HG03342 (cell line): ENCODE data around the gene KCNH1.
"Not testable (repeated sequence)": the region's sequence is repeated elsewhere in the genome, so short reads cannot be mapped to it uniquely, and the experiment has no call there.

Source experiments
- ATAC-seq: cut with Tn5 transposase; IDR thresholded peaks from one replicate; pipeline ENCODE4 v1.9.1; 2021; ENCODE audit warnings: mild to moderate bottlenecking, moderate library complexity; ENCODE audit not compliant: unreplicated experiment

Gene KCNH1

DNA sequence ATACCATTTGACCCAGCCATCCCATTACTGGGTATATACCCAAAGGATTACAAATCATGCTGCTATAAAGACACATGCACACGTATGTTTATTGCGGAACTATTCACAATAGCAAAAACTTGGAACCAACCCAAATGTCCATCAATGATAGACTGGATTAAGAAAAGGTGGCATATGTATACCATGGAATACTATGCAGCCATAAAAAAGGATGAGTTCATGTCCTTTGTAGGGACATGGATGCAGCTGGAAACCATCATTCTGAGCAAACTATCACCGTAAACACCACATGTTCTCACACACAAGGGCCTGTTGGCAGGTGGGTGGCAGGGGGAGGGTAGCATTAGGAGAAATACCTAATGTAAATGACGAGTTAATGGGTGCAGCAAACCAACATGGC lies 472.4 kb downstream of the KCNH1 start:
- not testable (repeated sequence) for ATAC-seq

DNA sequence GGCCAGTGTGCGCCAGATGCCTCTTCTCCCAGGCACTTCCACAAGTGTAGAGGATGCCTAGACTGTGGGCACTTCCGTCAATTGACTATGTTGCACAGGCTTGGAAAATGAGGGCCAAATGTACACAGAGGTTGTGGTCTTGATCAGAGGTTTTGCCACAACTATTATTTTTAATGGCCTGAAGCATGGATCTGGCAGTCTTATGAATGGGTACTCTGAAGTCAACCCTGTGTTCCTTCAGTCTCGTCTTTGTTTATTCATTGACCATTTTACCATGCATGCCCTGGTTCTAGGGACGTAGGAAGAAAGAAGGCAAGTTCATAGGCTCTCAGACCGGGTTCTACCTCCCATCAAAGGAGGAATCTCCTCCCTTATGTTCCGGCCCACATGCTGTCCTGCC lies 476.1 kb downstream of the KCNH1 start:
- ATAC-seq: no peak

DNA sequence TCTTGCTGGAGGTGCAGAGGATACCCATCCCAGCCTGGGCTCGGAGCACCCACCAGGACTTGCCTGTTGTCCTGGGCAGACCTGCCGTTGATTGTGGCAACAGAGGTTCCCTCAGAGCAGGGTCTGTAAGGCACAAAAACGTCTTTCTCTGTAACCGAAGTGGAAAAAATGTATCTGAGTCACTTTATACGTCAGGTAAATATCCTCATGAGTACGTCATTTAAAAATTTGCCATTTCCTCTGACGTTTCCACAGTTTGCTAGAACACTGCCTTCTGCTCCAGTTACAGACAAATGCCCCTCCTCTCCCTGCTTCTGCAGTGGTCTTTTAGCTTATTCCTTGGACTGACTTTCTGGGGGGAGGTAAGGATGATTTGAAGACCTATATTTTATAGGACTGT lies 478.4 kb downstream of the KCNH1 start:
- ATAC-seq: no peak

DNA sequence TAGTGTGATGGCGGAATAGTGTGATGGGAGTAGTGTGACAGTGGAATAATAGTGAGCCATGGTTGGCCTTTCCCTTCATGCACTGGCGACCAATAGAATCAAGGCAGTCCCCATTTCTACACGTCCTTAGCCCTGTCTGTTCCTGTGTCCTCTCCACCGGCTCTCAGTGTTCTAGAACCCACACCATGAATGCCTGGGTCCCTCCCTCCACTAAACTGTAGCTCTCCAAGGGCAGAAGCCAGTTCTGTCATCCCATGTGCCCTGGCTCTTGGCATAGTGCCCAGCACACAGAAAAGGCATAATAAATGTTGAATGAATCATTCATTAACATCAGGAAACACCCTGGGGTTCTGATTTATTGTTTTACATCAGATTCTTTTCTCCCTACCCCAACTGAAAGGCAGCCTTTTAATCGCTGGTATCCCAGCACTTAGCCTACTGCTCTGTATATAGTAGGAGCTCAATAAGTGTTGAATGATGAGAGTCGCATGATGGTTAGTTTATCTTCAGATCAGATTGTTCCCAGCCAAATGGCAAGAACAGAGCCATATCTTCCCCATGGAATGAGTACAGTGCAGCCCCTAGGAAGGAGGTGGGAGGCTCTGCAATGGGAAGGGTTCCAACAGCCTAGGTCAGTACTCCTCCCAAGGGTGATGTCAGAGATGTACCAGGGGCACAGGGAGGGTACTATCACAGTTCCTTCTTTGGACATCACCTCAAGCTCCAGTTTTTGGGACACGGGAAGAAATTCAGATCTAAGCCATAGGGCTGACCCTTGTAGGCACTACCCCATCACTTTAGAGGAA lies 479.6 kb downstream of the KCNH1 start:
- ATAC-seq: no peak

DNA sequence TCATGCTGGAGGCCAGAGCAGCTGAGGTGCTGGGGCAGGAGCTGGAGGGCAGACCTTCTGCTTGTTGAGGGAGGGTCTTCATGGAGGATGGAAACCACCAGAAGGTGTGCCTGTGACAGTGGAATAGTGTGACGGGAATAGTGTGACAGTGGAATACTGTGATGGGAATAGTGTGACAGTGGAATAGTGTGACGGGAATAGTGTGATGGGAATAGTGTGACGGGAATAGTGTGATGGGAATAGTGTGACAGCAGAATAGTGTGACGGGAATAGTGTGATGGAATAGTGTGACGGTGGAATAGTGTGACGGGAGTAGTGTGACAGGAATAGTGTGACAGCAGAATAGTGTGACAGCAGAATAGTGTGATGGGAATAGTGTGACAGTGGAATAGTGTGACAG lies 480.2 kb downstream of the KCNH1 start:
- no peak for ATAC-seq

DNA sequence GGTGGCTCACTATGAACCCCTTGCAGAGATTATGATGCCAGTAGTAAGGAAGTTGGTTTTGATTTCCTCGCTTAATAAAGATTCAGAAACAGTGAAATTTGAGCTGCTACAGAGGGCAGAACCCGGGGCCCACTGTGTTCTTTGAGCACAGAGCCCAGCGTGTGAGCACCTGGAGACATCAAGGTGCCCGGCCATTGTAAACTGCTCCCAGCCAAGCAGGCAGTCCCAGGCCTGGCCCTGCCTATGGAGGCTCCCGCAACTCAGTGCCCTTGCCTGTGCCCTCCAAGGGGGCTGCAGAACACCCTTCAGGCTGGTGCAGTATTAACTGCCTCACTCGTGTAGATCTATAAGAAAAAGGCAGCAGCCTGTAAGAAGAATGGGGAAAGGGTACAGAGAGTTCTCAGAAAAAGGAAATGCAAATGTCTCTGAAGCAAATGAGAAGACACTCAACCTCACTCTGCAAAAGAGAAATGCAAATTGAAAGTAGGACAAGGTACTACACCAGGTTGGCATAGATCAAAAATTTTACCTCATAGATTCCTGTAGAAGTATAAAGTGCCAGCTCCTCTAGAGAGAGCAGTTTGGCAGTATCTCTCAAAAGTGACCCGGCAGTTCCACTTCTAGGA lies 481.5 kb downstream of the KCNH1 start:
- ATAC-seq: no peak

DNA sequence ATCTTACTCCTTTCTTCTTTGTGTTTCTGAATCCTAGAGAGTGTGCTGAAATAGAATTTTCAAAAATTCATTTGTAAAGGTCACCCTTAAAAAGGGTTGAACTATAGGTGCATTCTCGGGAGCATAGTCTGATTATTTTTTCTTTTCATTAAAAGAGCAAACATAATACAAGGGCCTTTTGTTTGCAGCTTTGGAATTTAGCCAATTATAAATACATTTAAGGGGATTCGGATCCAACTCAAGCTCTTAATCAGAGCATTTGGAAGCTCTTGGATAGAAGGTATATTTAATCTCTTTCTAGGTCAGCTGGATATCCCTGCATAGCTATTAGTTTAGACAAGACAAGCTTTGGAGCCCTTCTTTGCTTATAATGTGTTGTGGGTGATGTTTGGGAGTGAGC lies 483.5 kb downstream of the KCNH1 start:
- no peak for ATAC-seq

DNA sequence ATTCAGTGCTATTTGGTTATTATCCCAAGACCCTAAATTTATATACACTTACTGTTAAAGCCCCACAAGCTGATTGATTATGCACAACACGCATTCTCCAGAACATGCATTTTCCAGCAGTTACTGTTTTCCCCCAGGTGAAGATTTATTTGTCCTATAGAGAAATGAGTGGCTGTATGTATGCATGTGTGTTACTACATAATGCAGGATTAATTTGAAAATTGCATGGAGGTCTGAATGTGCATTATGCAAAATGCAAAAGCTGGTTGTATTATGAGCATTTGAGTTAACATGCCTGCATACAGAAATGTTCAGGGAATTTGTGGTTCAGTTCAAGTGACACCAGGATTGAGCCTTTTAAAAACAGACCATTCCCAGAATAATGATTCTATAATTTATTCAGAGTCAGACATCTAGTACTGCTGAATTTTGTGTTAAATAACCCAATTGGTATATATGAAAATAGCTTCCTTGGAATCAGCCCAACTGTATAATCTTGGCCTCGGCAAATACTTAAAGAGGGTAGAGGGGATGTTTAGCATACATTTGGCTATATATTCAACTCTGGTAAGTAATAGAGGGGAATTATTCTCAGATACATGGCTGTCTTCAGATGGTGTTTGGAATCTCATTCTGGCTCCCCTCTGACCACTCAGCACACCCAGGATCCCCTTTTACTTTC lies 485.2 kb downstream of the KCNH1 start:
- ATAC-seq: no peak

DNA sequence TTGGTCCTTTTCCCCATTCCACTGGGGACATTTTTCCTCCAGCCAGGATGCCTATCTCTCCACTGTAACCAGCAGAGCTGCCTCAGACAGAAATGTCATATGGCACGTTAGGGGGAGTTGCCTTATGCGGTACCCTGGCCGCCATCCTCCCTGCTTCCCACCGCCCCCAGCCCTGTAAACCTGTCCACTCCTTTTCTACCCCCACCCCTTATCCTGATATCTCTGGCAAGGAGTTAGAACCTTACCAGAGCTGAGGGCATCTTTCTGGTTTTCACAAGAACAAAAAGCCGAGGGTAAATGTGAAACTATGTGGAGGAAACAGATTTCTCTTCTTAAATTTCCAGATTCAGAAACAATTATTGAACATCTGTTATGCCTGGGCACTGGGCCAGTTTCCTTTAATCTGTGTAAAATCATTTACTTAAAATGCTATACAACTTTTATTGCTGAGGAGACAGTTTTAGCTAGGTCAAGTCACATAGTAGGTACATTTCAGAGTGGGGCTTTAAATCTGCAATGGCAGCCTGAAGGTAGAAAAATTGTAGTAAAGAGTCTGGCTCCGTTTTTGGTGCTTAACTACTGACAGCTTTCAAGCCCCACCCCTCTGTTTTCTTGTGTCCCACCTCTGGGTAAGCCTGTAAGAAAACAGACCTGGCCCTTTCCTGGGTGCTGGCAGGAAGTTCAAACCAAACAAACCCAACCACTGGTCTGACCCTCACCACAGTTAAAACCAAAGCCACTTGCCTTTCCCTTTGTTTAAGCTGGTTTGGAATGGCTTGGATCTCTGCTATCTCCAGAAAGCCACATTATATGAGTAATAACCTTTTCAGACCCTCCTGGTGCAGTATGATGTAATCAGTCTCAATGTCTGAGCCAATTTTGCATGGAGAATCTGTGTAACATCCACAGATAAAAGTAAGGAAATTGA lies 486.3 kb downstream of the KCNH1 start:
- no peak for ATAC-seq

DNA sequence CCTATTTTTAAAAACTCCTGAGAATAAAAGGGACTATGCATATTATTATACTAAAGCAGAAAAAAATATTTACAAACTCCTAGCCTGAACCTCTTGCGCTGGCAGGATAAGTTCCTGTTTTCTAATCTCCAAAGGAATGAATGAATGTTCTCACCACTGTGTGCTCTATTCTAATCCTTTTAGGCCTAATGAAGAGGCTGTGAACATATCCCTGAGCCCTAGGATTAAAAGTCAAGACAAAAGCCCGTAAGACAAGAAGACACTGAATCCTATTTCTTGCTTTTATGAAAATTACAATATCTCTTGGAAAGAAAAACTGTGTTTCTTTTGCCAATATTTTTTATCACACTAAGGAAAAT lies 487.7 kb downstream of the KCNH1 start:
- ATAC-seq: no peak

DNA sequence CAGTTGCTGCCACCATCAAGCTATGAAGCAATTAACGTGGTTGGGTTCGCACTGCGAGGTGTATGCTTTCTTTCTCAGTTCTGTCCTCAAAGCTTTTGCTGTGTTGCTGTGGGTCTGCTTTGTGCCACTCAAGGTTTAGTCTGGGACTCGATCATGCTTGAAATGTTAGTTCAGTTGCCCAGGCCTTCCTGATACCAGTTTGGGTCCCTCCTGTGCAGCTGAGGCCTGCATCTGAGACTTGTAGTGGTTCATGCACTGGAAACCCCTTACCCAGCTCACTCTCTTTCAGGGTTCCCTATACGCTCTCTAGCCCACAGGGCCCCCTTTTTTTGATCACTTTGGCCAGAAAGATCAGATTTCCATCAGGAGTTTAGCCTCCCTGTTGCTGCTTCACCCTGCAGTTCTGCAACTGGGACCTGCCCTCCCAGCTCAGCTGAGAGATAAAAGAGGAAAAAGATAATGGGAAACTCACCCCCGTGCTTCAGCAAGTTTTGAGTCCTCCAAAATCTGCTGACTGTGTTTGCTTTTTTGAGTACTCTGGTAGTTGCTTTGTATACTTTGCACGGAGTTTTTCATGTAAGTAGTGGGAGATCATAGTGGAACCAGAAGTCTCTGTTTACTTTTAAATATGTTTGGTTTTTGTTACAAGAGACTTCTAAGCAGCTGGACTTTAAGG lies 488.2 kb downstream of the KCNH1 start:
- no peak for ATAC-seq

DNA sequence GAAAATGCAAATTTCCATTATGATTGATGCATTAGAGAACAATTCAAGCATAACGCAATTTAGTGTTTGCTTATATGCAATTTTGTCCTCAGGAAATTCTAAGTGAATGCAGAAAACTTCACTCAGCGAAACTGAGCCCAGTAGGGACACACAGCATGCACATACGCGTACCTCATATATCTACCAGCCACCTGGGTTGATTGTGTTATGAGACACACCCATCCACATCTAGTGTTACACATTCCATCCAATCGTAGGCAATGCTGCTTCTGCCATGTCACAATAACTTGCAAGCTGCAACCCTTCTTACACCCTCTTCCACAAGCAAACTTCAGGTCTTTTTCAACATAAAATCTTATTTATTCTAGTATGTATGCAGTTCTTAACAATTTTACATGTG lies 492.4 kb downstream of the KCNH1 start:
- ATAC-seq: no peak

DNA sequence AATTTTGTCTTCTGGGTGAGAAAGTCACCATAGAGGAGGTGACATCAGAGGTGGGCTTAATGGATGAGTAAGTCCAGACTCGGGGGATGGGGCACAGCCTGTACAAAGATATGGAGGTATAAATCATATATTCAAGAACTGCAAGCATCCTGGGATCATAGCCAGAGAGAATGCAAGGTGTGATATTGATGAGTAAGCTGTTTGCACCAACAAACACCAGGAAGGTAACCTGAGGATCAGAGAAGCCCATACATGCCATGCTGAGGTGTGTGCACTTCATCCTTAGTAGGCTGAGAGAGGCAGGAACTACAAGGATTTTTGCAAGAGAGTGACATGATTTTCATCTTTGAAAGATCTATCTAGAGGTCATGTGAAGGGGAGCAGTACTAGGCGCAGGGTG lies 498.8 kb downstream of the KCNH1 start:
- no peak for ATAC-seq

DNA sequence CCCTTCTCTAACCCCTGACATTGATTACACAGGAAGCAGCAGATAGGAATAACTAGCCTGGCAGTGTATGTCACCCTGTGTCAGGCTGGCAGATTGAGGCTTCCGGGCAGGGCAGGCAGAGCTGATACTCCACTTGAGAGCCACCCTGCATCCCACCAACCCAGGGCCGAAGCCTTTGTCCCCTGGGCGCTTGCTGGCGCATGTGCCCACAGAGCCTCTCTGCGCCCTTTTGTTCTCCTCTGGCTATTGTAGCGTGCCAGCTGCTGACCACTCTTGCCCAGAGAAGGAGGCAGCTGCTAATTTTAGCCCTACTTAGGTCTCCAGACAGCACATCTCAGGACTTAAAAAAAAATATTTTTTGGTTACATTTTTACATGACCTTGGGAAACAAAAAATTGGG lies 500.3 kb downstream of the KCNH1 start:
- no peak for ATAC-seq

DNA sequence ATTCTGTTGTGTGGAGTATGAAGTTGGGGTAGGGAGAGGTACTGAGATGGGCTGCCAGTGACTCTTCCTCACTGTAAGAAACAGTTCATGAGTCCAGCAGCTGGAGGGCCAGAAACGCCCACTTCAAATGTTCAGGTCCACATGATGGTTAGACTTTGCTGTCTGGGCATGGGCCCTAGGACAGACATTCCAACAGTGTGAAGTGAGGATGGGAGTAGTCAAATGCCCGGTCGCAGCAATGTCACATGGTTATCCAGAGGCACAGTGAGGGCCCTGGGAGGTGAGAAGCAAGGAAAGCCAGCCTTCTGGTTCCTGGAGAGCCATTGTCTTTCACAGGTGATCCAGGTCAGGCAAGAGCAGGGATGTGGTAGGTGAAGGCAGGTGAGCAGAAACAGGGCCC lies 500.8 kb downstream of the KCNH1 start:
- no peak for ATAC-seq

DNA sequence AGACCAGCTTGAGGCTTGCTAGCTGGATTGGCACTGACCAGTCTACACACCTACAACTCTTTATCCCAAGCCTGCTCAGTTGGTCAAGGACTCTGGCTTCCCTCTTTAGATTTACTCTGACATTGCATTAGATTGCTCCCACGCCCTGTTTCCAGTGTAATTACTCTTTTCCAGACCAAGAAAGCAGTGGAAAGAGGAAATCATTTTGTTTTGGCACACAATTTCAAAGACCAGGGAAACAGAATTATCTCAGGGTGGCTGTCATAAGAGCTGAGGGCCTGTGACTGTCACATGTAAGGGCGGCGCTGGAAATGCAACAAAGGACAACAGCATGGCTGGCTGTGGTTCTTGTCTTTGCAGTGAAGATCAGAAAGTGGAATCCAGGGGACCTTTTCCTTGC lies 502.5 kb downstream of the KCNH1 start:
- ATAC-seq: no peak

DNA sequence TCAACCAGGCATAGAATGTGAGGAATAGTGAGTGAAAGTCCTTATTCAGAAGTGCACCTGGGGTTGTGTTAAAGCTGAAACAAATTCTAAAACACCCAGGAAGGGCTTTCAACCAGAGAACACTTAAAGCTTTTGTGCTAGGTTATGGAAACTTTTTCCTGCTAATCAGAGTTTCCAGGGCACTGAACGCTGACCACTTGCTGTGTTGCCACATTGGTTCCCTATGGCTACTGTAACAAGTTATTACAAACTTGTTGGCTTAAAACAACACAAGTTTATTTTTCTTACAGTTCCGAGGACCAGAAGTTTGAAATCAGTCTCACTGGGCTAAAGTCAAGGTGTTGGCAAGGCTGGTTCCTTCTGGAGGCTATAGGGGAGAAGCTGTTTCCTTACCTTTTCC lies 504.7 kb downstream of the KCNH1 start:
- ATAC-seq: no peak

DNA sequence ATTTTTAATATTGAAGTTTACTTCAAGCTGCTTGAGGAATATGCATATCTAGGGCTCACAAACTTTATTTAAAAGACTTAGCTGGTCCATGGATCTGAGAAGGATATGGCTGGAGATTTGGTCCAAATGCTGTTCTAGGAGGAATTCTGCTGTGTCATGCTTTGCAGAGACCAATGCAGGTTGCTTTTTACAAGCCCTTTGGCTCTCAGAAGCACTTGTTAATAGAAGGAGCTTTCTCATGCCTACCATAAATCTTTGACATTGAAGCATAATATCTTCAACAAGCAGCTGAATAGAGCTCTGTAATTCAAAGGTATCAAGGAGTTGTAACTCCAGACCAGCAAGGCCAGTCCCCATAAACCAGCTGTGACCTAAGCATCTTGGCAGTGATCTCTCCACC lies 506.2 kb downstream of the KCNH1 start:
- no peak for ATAC-seq
